ENCODE data around the gene PLA2G3.

GRCh38 chr22:31104869-31105268 lies 35.4 kb downstream of the PLA2G3 start:
- TF ChIP-seq CTCF (IDR thresholded peaks at IDR 0.05) (no peak), ZFX (IDR thresholded peaks at IDR 0.05; ENCODE audit: borderline replicate concordance) (no peak)

All from 22Rv1 (cell line).